Measurements from ENCODE around the gene PPP1R15A. TPM values are rescaled to one million over a fixed set of nuclear protein-coding genes. Genes with fewer than 3 reads are reported as not detected.
"Not testable (repeated sequence)": the region's sequence is repeated elsewhere in the genome, so short reads cannot be mapped to it uniquely, and the experiment has no call there.

PPP1R15A gene
- total and polyA plus RNA-seq, 2 donors (not counting 3 experiments of a cell fraction or from before 2014, with no cell fraction given): 42.3 to 67.4 TPM

DNA sequence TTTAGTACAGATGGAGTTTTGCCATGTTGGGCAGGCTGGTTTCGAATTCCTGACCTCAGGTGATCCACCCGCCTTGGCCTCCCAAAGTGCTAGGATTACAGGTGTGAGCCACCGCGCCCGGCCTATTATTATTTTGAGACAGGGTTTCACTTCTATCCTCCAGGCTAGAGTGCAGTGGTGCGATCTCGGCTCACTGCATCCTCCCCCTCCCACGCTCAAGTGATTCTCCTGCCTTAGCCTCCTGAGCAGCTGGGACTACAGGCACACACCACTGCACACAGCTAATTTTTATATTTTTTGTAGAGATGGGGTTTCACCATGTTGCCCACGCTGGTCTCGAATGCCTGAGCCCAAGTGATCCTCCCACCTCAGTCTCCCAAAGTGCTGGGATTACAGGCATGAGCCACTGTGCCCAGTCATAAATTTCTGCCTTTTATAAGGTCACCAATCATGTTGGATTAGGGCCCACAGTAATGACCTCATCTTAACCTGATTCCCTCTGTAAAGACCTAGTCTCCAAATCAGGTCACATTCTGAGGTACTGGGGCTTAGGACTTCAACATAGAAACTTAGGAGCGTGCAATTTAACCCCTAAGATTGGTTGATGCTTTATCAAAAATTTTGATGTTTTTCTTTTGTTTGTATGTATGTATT, 37.3 kb downstream of the PPP1R15A start:
- CTCF ChIA-PET: interaction anchor here (1.7 kb wide), 1 partner anchor 61 kb away, joined by 4 read pairs; no protein-coding TSS in a partner anchor

GRCh38 chr19:48910803-48911202, 38.6 kb downstream of the PPP1R15A start:
- peaks cover 3% of the 10 kb centered on the region for H3K4me1 ChIP-seq (ENCODE audit: control insufficient read depth, extremely low read depth, insufficient read depth, low read length)
- no peaks in the 10 kb centered on the region for H3K27me3 ChIP-seq (ENCODE audit: control insufficient read depth in 2 of 2, insufficient read depth in 2 of 2, low read length in 2 of 2)
- H4K20me1 ChIP-seq (replicated peaks; ENCODE audit: control insufficient read depth, extremely low read depth, insufficient read depth, low read length): no peaks in the 10 kb centered on the region
- no peaks in the 10 kb centered on the region for H3K9me3 ChIP-seq (replicated peaks; ENCODE audit: control insufficient read depth, insufficient read depth, low read length)
- FAIRE-seq: no peak
- dilution Hi-C loops (cut with MboI; ENCODE audit: extremely low pct_ligation_motif_present, low sequenced_read_pairs) (no loop called here), intact Hi-C loops (cut with micrococcal nuclease) (no loop called here)
- BruUV-seq (replicated peaks): no TSS peak
- H3K9me1 ChIP-seq (replicated peaks; ENCODE audit: control insufficient read depth, extremely low read depth, insufficient read depth, low read length): no peaks in the 10 kb centered on the region
- H3K4me2 ChIP-seq (ENCODE audit: insufficient read depth, low read length): no peak overlapping the region
- ChIA-PET POLR2A (no interaction called here), CTCF (no interaction called here)
- H3K9ac ChIP-seq (replicated peaks; ENCODE audit: extremely low read depth, insufficient read depth, low read length): no peak overlapping the region
- H3K4me3 ChIP-seq (replicated peaks in 1 of 3; ENCODE audit: insufficient read depth in 1 of 3, low read depth in 1 of 3, low read length in 3 of 3): no peak overlapping the region
- peaks cover 5 to 31% of the 10 kb centered on the region in 2 experiments for H3K36me3 ChIP-seq (ENCODE audit: control insufficient read depth in 2 of 2, extremely low read depth in 1 of 2, insufficient read depth in 2 of 2, low read length in 2 of 2)
- DNase-seq (ENCODE audit: low read depth, low spot score): no peak
- no peak overlapping the region for H2AFZ ChIP-seq (ENCODE audit: low read depth, low read length)
- no peaks in the 10 kb centered on the region for H3K79me2 ChIP-seq (ENCODE audit: control insufficient read depth, insufficient read depth, low read length)
- TF ChIP-seq, protein P1, sequence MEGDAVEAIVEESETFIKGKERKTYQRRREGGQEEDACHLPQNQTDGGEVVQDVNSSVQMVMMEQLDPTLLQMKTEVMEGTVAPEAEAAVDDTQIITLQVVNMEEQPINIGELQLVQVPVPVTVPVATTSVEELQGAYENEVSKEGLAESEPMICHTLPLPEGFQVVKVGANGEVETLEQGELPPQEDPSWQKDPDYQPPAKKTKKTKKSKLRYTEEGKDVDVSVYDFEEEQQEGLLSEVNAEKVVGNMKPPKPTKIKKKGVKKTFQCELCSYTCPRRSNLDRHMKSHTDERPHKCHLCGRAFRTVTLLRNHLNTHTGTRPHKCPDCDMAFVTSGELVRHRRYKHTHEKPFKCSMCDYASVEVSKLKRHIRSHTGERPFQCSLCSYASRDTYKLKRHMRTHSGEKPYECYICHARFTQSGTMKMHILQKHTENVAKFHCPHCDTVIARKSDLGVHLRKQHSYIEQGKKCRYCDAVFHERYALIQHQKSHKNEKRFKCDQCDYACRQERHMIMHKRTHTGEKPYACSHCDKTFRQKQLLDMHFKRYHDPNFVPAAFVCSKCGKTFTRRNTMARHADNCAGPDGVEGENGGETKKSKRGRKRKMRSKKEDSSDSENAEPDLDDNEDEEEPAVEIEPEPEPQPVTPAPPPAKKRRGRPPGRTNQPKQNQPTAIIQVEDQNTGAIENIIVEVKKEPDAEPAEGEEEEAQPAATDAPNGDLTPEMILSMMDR (IDR thresholded peaks at IDR 0.05; ENCODE audit: extremely low read depth in 1 of 2, insufficient read depth in 1 of 2, low read depth in 1 of 2, low read length in 2 of 2): no peak
- TF ChIP-seq EZH2 (IDR thresholded peaks at IDR 0.05; ENCODE audit: borderline replicate concordance, low read depth, low read length, severe bottlenecking) (no peak), MYC (IDR thresholded peaks at IDR 0.05; ENCODE audit: low read depth, low read length) (no peak), POLR2A (IDR thresholded peaks at IDR 0.05; ENCODE audit: low read depth, low read length) (no peak), GATA2 (IDR thresholded peaks at IDR 0.05; ENCODE audit: insufficient read depth, insufficient read length, low read depth, low read length) (no peak), JUN (IDR thresholded peaks at IDR 0.05; ENCODE audit: borderline replicate concordance, insufficient read depth, insufficient read length, low read depth) (no peak), POLR2AphosphoS5 (IDR thresholded peaks at IDR 0.05; ENCODE audit: insufficient read depth, low read depth, low read length) (no peak), FOS (IDR thresholded peaks at IDR 0.05; ENCODE audit: borderline replicate concordance, insufficient read depth, low read length) (no peak)
- no peak overlapping the region for H3K27ac ChIP-seq (ENCODE audit: insufficient read depth, low read depth, low read length)

More for the DNA sequence above, 37.3 kb downstream of the PPP1R15A start:
- H3K4me3 ChIP-seq (replicated peaks in 1 of 3; ENCODE audit: insufficient read depth in 1 of 3, low read depth in 1 of 3, low read length in 3 of 3); H3K4me2 ChIP-seq (ENCODE audit: insufficient read depth, low read length); POLR2A ChIA-PET; H3K9me3 ChIP-seq (replicated peaks; ENCODE audit: control insufficient read depth, insufficient read depth, low read length); H3K9me1 ChIP-seq (replicated peaks; ENCODE audit: control insufficient read depth, extremely low read depth, insufficient read depth, low read length); H3K79me2 ChIP-seq (ENCODE audit: control insufficient read depth, insufficient read depth, low read length); BruUV-seq (replicated peaks); FAIRE-seq; H3K4me1 ChIP-seq (ENCODE audit: control insufficient read depth, extremely low read depth, insufficient read depth, low read length); intact Hi-C loops (cut with micrococcal nuclease); H3K27me3 ChIP-seq (ENCODE audit: control insufficient read depth in 2 of 2, insufficient read depth in 2 of 2, low read length in 2 of 2); H3K27ac ChIP-seq (ENCODE audit: insufficient read depth, low read depth, low read length); H2AFZ ChIP-seq (ENCODE audit: low read depth, low read length); H3K9ac ChIP-seq (replicated peaks; ENCODE audit: extremely low read depth, insufficient read depth, low read length); H4K20me1 ChIP-seq (replicated peaks; ENCODE audit: control insufficient read depth, extremely low read depth, insufficient read depth, low read length); DNase-seq (ENCODE audit: low read depth, low spot score); dilution Hi-C loops (cut with MboI; ENCODE audit: extremely low pct_ligation_motif_present, low sequenced_read_pairs): not testable (repeated sequence)
- H3K36me3 ChIP-seq (ENCODE audit: control insufficient read depth in 2 of 2, extremely low read depth in 1 of 2, insufficient read depth in 2 of 2, low read length in 2 of 2): peaks cover 7 to 38% of the 10 kb centered on the region in 2 experiments

All from endothelial cell of umbilical vein (primary cell).